ENCODE results near the gene CNTNAP2. TPM values are rescaled to one million over a fixed set of nuclear protein-coding genes. Genes with fewer than 3 reads are reported as not detected.

CNTNAP2 gene
- total and polyA plus RNA-seq, 7 donors = 0.60 to 2.4 (median 1.7) TPM

DNA sequence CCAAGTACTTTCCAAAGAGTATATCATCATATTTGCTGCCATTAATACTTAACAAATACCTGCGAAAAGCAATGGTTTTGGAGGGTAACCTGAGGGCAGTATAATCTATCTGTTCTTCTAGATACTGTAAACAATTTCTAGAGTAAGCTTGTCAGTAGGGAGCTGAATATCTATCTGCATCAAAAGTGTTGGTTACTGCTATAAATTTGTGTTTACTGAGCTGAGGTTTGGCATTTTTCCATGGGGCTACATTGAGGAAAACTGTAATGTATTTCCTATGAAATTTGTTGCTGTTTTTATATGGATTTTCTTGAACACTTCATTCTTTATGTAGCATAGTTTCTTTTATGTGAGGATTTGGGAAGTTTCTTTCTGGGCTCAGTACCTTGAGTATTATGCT lies 913.4 kb downstream of the CNTNAP2 start:
- no peaks in the 10 kb centered on the region for H3K36me3 ChIP-seq
- H3K9me3 ChIP-seq = no peaks in the 10 kb centered on the region
- H3K4me1 ChIP-seq = no peaks in the 10 kb centered on the region
- no peak for DNase-seq
- H3K4me3 ChIP-seq = no peak overlapping the region
- 81 to 86% methylated on average over 1 of the region's 1 CpG for WGBS, 2 donors
- no peaks in the 10 kb centered on the region for H3K27me3 ChIP-seq
- TF ChIP-seq CTCF (IDR thresholded peaks at IDR 0.05) = no peak
- no peak for TF ChIP-seq EP300 (IDR thresholded peaks at IDR 0.05)
- TF ChIP-seq POLR2AphosphoS5 (IDR thresholded peaks at IDR 0.05) = no peak
- TF ChIP-seq POLR2A (IDR thresholded peaks at IDR 0.05) = no peak
- intact Hi-C loops (cut with DNase I) = no loop called here
- no peak overlapping the region for H3K27ac ChIP-seq

DNA sequence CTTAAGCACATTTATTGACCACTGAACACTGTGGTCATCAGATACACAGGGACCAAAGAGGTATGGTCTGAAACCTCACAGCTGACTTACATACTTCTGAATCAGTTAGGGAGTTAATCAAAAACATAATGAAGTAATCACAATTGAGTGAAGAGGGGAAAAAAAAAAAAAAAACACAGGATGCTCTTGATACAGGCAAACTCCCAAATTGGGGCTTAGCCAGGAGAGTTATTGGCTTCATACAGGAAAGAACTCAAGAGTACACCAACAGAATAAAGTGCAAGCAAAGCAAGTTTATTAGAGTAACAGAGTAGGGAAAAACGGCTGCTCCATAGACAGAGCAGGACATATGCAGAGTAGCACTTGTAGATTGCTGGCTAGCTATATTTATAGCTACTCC lies 917.0 kb downstream of the CNTNAP2 start:
- Histone ChIP-seq H3K27ac (no peak overlapping the region), H3K9me3 (no peaks in the 10 kb centered on the region), H3K4me1 (no peaks in the 10 kb centered on the region), H3K4me3 (no peak overlapping the region), H3K36me3 (no peaks in the 10 kb centered on the region), H3K27me3 (no peaks in the 10 kb centered on the region)
- no peak for TF ChIP-seq EP300 (IDR thresholded peaks at IDR 0.05)
- TF ChIP-seq POLR2A (IDR thresholded peaks at IDR 0.05) = no peak
- no peak for TF ChIP-seq CTCF (IDR thresholded peaks at IDR 0.05)
- TF ChIP-seq POLR2AphosphoS5 (IDR thresholded peaks at IDR 0.05) = no peak
- DNase-seq = no peak
- 66 to 74% methylated on average over 1 of the region's 1 CpG for WGBS, 2 donors
- intact Hi-C loops (cut with DNase I) = no loop called here

DNA sequence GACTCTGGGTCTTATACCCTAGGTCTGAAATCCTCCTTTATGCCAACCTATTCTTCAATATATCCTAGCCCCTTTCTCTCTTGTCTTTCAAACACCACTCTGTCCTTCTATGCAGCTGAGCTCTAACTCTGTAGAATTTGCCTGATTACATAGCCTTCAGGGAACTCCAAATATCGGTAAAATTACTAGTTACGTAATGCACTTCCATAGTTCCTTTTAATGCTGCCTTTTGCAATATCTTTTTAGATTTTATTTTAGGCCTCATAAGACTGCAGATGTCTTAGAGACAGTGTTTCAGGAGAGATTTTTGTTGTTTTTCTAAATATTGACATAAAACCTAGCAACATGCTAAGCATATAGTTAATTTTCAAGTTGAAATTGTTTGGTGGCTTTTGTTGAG lies 924.8 kb downstream of the CNTNAP2 start:
- Histone ChIP-seq H3K27ac (no peak overlapping the region), H3K9me3 (no peaks in the 10 kb centered on the region), H3K36me3 (no peaks in the 10 kb centered on the region), H3K4me1 (no peaks in the 10 kb centered on the region), H3K27me3 (no peaks in the 10 kb centered on the region), H3K4me3 (no peak overlapping the region)
- no peak for DNase-seq
- intact Hi-C loops (cut with DNase I) = no loop called here
- TF ChIP-seq POLR2A (IDR thresholded peaks at IDR 0.05) (no peak), CTCF (IDR thresholded peaks at IDR 0.05) (no peak), EP300 (IDR thresholded peaks at IDR 0.05) (no peak), POLR2AphosphoS5 (IDR thresholded peaks at IDR 0.05) (no peak)
- WGBS, 2 donors = 92 to 95% methylated on average over 2 of the region's 2 CpGs

DNA sequence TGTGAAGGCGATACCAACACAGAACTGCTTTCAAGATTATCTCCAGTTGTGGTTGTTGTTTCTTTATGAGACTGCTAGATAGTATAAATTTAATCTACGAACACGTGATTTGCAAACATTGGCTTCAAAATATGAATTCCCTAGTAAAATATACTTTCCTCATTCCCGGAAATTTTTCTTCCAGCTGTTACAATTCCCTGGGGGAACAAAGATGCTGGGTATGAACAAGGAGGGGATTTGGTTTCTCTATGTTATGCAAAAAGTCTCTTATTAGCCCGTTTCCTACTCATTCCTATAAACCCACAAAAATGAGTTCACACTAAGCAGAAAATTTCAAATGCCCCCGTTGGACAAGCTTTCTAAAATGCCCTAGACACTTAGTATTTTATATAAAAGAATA lies 928.3 kb downstream of the CNTNAP2 start:
- WGBS, 2 donors = 75 to 77% methylated on average over 6 of the region's 6 CpGs
- H3K27me3 ChIP-seq = no peaks in the 10 kb centered on the region
- no peaks in the 10 kb centered on the region for H3K9me3 ChIP-seq
- intact Hi-C loops (cut with DNase I) = no loop called here
- no peak for DNase-seq
- H3K4me3 ChIP-seq = no peak overlapping the region
- no peak for TF ChIP-seq CTCF (IDR thresholded peaks at IDR 0.05)
- no peak for TF ChIP-seq EP300 (IDR thresholded peaks at IDR 0.05)
- TF ChIP-seq POLR2A (IDR thresholded peaks at IDR 0.05) = no peak
- TF ChIP-seq POLR2AphosphoS5 (IDR thresholded peaks at IDR 0.05) = no peak
- H3K36me3 ChIP-seq = no peaks in the 10 kb centered on the region
- H3K27ac ChIP-seq = no peak overlapping the region
- H3K4me1 ChIP-seq = no peaks in the 10 kb centered on the region

DNA sequence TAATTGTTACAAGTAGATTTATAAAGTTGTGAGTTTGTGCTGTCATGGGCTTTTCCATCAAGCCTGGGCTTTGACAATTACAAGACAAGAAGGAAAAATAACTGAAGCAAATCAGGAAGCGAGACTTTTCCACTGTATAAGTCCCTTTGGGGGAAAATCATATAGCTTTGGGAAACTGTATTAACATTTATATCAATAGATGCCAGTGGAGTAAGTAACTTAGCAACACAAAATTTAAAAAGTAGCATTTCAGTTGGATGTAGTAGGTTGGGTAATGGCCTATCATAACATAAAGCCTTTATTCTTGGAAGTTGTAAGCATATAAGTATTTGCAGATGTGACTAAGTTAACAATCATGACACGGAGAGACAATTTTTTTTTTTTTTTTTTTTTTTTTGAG lies 931.1 kb downstream of the CNTNAP2 start:
- intact Hi-C loops (cut with DNase I) = no loop called here
- TF ChIP-seq POLR2AphosphoS5 (IDR thresholded peaks at IDR 0.05) = no peak
- no peak for TF ChIP-seq POLR2A (IDR thresholded peaks at IDR 0.05)
- no peak for TF ChIP-seq CTCF (IDR thresholded peaks at IDR 0.05)
- no peak for TF ChIP-seq EP300 (IDR thresholded peaks at IDR 0.05)
- H3K4me3 ChIP-seq = no peak overlapping the region
- no peaks in the 10 kb centered on the region for H3K9me3 ChIP-seq
- no peak overlapping the region for H3K27ac ChIP-seq
- H3K36me3 ChIP-seq = no peaks in the 10 kb centered on the region
- DNase-seq = no peak
- H3K27me3 ChIP-seq = no peaks in the 10 kb centered on the region
- 79 to 81% methylated on average over 2 of the region's 2 CpGs for WGBS, 2 donors
- no peaks in the 10 kb centered on the region for H3K4me1 ChIP-seq
